DND-41 (cell line): ENCODE measurements around the gene MEF2C.

ENCODE experiments used
- ATAC-seq: fragments of 200-7000 bp; cut with Tn5 transposase; 3 replicates; pipeline ENCODE4 v1.9.1; 2021; ENCODE audit warnings: low read depth; ENCODE audit not compliant: insufficient read depth
- DNase-seq: peaks from one replicate; pipeline ENCODE4 v3.0.0-alpha.2; 2020
- H2AFZ ChIP-seq: 2 replicates; pipeline ENCODE4 v1.6.0; 2012; ENCODE audit warnings: low read depth, low read length
- H3K27ac ChIP-seq: 2 replicates; pipeline ENCODE4 v1.5.1; 2012; ENCODE audit warnings: low read length, inconsistent platforms
- H3K27me3 ChIP-seq: fragments of 200-600 bp; sonication (generic); 2 replicates; pipeline ENCODE4 v1.6.0; 2012; ENCODE audit warnings: low read length, mild to moderate bottlenecking, inconsistent platforms; ENCODE audit not compliant: insufficient read depth, poor library complexity
- H3K36me3 ChIP-seq: 2 replicates; pipeline ENCODE4 v1.5.1; 2012; ENCODE audit warnings: low read length, inconsistent platforms; ENCODE audit not compliant: insufficient read depth
- H3K4me1 ChIP-seq: 2 replicates; pipeline ENCODE4 v1.5.1; 2012; ENCODE audit warnings: mild to moderate bottlenecking, low read length; ENCODE audit not compliant: insufficient read depth
- H3K4me2 ChIP-seq: 2 replicates; pipeline ENCODE4 v1.6.0; 2012; ENCODE audit warnings: mild to moderate bottlenecking, moderate library complexity, low read length, inconsistent platforms; ENCODE audit not compliant: insufficient read depth
- H3K4me3 ChIP-seq, 2 experiments: fragments of 200-600 bp in 1 of 2; shearing (Covaris generic) in 1 of 2; 2 replicates each; pipeline ENCODE4 v1.5.1; 2012 to 2016; ENCODE audit warnings: inconsistent platforms in 2 of 2, low read length in 2 of 2, mild to moderate bottlenecking in 2 of 2, low read depth in 1 of 2, moderate library complexity in 1 of 2
- H3K79me2 ChIP-seq: 2 replicates; pipeline ENCODE4 v1.6.0; 2012; ENCODE audit warnings: low read length, inconsistent platforms; ENCODE audit not compliant: insufficient read depth
- H3K9ac ChIP-seq: 2 replicates; pipeline ENCODE4 v1.6.0; 2012; ENCODE audit warnings: low read depth, mild to moderate bottlenecking, inconsistent platforms, low read length, moderate library complexity
- H3K9me3 ChIP-seq: 2 replicates; pipeline ENCODE4 v1.5.1; 2012; ENCODE audit warnings: low read length, moderate library complexity, mild to moderate bottlenecking, inconsistent platforms; ENCODE audit not compliant: insufficient read depth, severe bottlenecking
- H4K20me1 ChIP-seq: 2 replicates; pipeline ENCODE4 v1.6.0; 2012; ENCODE audit warnings: low read length; ENCODE audit not compliant: insufficient read depth
- EZH2 ChIP-seq: IDR thresholded peaks from 3 replicates; pipeline ENCODE4 v1.6.1; 2012; ENCODE audit warnings: borderline replicate concordance, low read depth, mild to moderate bottlenecking, moderate library complexity, low read length, inconsistent platforms; ENCODE audit not compliant: severe bottlenecking
- TF ChIP-seq, protein P1 (sequence below): IDR thresholded peaks from 2 replicates; pipeline ENCODE4 v1.5.1; 2012; ENCODE audit warnings: borderline replicate concordance, low read length, moderate library complexity, mild to moderate bottlenecking; ENCODE audit not compliant: poor library complexity, severe bottlenecking; ENCODE audit errors: extremely low read depth

MEF2C gene

DNA sequence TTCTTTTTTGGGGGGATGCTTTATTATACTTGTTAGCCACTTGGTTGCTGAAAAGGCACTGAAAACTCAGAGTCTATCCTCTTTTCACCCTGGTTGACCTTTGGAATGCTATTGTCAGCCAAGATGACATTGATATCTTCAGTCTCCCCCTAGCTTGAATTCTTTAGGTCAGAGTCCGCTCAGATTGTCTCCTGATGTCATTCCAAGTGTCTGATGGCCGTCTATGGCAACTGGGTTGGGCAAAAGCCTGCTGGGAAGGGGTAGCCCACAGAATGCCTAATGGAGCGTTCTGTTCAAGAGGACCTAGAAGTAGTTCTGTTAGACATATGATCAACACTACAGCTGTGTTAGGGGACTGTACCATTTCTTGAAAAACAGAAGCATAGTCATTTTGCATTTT lies 9.7 kb upstream of the MEF2C start:
- ATAC-seq (no peak), DNase-seq (no peak)
- no peak overlapping the region for H2AFZ ChIP-seq
- no peaks in the 10 kb centered on the region for H3K79me2 ChIP-seq
- TF ChIP-seq, protein P1, sequence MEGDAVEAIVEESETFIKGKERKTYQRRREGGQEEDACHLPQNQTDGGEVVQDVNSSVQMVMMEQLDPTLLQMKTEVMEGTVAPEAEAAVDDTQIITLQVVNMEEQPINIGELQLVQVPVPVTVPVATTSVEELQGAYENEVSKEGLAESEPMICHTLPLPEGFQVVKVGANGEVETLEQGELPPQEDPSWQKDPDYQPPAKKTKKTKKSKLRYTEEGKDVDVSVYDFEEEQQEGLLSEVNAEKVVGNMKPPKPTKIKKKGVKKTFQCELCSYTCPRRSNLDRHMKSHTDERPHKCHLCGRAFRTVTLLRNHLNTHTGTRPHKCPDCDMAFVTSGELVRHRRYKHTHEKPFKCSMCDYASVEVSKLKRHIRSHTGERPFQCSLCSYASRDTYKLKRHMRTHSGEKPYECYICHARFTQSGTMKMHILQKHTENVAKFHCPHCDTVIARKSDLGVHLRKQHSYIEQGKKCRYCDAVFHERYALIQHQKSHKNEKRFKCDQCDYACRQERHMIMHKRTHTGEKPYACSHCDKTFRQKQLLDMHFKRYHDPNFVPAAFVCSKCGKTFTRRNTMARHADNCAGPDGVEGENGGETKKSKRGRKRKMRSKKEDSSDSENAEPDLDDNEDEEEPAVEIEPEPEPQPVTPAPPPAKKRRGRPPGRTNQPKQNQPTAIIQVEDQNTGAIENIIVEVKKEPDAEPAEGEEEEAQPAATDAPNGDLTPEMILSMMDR: no peak
- no peak for TF ChIP-seq EZH2
- no peak overlapping the region for H3K4me2 ChIP-seq
- no peak overlapping the region for H3K9ac ChIP-seq
- H3K9me3 ChIP-seq: no peaks in the 10 kb centered on the region
- no peak overlapping the region for H3K27ac ChIP-seq
- no peak overlapping the region for H3K4me3 ChIP-seq
- no peaks in the 10 kb centered on the region for H3K27me3 ChIP-seq
- H4K20me1 ChIP-seq: no peaks in the 10 kb centered on the region
- no peaks in the 10 kb centered on the region for H3K4me1 ChIP-seq
- no peaks in the 10 kb centered on the region for H3K36me3 ChIP-seq

DNA sequence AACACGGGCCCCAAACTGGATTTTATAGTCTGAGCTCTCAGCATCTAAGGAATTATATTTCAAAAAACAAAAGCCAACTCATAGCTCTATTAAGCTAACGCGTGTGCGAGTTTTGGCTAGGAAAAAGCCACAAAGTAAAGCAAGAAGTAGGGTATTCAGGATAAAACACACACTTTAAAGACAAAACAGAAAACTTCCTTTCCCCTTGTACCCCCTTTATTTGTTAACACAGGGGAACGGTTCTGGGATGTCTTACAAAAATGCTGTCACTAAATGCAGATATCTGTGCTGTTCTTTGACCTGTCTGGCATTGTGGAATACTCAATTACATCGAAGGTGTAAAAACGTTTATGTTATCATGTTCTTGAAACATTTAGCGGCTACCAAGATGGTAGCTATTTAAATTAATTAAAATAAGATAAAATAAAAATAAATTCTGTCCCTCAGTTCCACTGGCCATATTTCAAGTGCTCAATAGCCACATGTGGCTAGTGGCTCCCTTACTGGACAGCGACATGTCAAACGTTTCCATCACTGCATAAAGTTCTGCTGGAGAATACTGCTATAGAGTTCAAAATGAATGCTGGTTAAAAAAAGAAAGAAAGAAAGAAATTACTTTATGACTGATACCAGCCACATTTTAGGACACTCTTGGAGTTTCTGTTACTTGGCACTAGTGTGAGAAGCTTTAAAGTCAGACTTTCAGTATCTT lies 7.2 kb upstream of the MEF2C start:
- Histone ChIP-seq H3K4me1 (no peaks in the 10 kb centered on the region), H3K79me2 (no peaks in the 10 kb centered on the region), H3K4me2 (no peak overlapping the region), H4K20me1 (no peaks in the 10 kb centered on the region), H3K27ac (no peak overlapping the region), H2AFZ (no peak overlapping the region), H3K9ac (no peak overlapping the region), H3K36me3 (no peaks in the 10 kb centered on the region), H3K27me3 (no peaks in the 10 kb centered on the region), H3K9me3 (no peaks in the 10 kb centered on the region), H3K4me3 (no peak overlapping the region)
- ATAC-seq: no peak
- TF ChIP-seq EZH2: no peak
- TF ChIP-seq, protein P1: no peak
- no peak for DNase-seq

DNA sequence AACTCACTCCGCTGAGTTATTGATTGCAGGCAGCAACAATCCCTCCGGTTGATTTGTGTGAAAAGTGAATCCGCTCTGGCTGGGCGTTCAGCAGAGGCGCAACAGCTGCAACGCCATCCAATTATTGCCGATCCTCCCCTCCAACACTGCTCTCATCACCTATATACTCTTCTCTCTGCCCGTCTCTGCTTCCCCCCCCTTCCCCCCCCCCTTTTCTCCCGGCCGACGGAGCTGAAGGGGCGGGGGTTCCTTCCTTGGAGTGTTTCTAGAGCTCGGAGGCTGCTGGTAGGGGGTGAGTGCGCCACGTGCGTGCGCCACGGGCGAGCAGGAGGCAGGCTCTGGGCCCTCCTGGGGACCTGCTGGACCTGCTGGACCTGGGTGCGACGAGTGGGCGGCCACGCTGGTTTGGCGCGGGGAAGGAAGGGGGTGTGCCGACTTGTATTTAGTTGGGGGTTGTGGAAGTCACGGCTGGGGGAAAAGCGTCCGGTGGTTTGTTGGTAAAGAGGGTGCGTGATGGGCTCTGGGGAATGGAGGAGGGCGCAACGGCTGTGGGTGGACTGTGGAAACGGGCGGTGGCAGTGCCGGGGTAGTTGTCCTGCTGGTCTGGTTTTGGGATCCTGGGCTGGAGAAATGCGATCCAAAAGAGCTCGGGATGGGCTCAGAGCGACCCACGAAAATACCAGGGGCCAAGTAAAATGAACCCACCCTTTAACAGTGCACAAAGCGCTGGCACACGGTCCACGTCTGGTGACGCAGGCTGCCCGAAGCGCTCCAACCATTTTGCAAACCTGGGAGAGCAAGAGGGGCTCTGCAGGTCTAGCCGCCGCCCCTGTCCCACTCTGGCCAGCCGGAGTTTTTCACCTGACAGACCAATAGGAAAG lies 6.4 kb upstream of the MEF2C start:
- H3K4me3 ChIP-seq: no peak overlapping the region

More for the DNA sequence above, 6.4 kb upstream of the MEF2C start:
- H3K36me3 ChIP-seq: no peaks in the 10 kb centered on the region
- H3K9me3 ChIP-seq: no peaks in the 10 kb centered on the region
- no peak overlapping the region for H3K4me2 ChIP-seq
- no peak overlapping the region for H2AFZ ChIP-seq
- DNase-seq (no peak), ATAC-seq (no peak)
- TF ChIP-seq EZH2: no peak
- TF ChIP-seq, protein P1: no peak
- no peak overlapping the region for H3K9ac ChIP-seq
- H4K20me1 ChIP-seq: no peaks in the 10 kb centered on the region
- H3K27me3 ChIP-seq: no peaks in the 10 kb centered on the region
- H3K27ac ChIP-seq: no peak overlapping the region
- H3K4me1 ChIP-seq: no peaks in the 10 kb centered on the region
- no peaks in the 10 kb centered on the region for H3K79me2 ChIP-seq
